ENCODE results near the gene MYBPHL. TPM values are rescaled to one million over a fixed set of nuclear protein-coding genes. Genes with fewer than 3 reads are reported as not detected.

MYBPHL gene
- total RNA-seq, 1 donor from 2014 or later = not detected

DNA sequence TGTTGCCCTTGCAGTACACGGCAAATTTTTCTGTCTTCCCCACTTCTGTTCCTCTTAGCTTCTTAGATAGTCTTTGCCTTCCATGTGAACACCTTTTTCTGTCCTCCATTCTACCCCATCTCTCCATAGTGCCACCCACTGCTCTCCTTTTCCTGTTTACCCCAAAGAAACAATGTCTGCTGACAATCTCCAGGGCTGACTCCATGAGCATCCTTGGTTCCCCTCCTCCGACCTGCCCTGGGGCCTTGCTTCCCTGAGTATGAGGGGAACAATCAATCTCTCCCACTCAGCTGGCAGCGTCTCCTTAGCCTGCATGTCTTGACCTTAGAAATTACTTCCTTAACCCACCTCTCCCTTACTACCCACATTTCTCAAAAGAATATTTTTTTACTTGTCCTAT, 12.3 kb upstream of the MYBPHL start:
- TF ChIP-seq, protein P1, sequence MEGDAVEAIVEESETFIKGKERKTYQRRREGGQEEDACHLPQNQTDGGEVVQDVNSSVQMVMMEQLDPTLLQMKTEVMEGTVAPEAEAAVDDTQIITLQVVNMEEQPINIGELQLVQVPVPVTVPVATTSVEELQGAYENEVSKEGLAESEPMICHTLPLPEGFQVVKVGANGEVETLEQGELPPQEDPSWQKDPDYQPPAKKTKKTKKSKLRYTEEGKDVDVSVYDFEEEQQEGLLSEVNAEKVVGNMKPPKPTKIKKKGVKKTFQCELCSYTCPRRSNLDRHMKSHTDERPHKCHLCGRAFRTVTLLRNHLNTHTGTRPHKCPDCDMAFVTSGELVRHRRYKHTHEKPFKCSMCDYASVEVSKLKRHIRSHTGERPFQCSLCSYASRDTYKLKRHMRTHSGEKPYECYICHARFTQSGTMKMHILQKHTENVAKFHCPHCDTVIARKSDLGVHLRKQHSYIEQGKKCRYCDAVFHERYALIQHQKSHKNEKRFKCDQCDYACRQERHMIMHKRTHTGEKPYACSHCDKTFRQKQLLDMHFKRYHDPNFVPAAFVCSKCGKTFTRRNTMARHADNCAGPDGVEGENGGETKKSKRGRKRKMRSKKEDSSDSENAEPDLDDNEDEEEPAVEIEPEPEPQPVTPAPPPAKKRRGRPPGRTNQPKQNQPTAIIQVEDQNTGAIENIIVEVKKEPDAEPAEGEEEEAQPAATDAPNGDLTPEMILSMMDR (conservative IDR thresholded peaks at IDR 0.05; ENCODE audit: low read depth, low read length) = no peak
- no peak for DNase-seq (ENCODE audit: low read depth)

DNA sequence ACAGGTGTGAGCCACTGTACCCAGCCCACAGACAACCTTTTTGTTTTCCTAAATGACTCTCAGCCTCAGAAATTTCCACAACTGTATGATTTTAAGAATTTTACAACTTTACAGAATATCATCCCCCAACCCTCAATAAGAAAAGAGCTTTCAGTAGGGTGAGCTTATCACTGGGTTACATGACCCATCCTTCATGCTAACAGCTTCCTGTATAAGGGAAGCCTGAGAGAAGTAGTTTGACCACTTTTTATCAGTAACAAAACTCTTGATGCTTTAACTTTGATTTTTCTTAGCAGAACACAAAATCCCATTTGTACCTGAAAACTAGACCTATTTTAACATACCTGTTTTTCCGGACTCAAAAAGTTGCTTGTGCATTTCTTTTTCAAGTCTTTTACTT, 9.7 kb upstream of the MYBPHL start:
- TF ChIP-seq, protein P1 (conservative IDR thresholded peaks at IDR 0.05; ENCODE audit: low read depth, low read length) = no peak
- H3K4me3 ChIP-seq (ENCODE audit: low read depth, low read length) = no peak overlapping the region
- no peak for DNase-seq (ENCODE audit: low read depth)

More for the DNA sequence above, 12.3 kb upstream of the MYBPHL start:
- no peak overlapping the region for H3K4me3 ChIP-seq (ENCODE audit: low read depth, low read length)

DNA sequence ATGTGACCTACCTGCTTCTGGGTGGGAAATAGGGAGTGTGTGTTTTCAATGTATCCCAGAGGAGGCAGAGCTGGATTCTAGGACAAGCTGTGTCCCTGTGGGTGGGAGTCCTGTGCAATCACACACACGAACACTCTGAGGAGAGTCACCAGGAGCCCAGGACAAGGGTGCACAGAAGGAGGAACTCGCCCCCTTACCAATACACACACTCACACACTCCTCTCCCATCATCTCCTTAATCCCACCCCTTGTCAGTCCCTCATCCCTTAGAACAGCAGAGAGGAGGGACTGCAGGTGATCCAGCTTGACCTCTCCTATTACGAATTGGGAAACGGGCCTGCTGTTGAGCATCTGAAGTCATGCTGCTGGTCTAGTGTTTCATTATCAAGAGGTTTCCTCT, 8.5 kb upstream of the MYBPHL start:
- no peak overlapping the region for H3K4me3 ChIP-seq (ENCODE audit: low read depth, low read length)
- TF ChIP-seq, protein P1 (conservative IDR thresholded peaks at IDR 0.05; ENCODE audit: low read depth, low read length) = no peak
- no peak for DNase-seq (ENCODE audit: low read depth)

DNA sequence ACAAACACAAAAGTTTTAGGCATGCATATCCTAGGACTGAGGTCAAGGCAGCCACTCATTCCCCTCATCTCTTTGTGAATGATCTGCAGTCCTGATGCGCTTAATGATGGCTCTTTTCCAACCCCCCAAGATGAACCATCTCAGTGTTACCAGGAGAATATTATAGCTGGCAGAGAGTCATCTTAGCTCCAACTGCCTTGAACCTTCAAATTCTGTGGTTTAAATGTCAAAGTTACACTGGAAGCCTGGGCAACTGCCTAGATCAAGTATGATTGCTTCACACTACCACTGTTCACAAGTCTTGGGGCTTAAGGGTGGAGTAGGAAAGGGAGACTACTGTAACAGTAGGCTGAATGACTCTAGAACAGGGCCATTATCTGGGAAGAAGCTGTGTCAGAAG, 8.0 kb upstream of the MYBPHL start:
- no peak overlapping the region for H3K4me3 ChIP-seq (ENCODE audit: low read depth, low read length)
- TF ChIP-seq, protein P1 (conservative IDR thresholded peaks at IDR 0.05; ENCODE audit: low read depth, low read length) = no peak
- DNase-seq (ENCODE audit: low read depth) = no peak

DNA sequence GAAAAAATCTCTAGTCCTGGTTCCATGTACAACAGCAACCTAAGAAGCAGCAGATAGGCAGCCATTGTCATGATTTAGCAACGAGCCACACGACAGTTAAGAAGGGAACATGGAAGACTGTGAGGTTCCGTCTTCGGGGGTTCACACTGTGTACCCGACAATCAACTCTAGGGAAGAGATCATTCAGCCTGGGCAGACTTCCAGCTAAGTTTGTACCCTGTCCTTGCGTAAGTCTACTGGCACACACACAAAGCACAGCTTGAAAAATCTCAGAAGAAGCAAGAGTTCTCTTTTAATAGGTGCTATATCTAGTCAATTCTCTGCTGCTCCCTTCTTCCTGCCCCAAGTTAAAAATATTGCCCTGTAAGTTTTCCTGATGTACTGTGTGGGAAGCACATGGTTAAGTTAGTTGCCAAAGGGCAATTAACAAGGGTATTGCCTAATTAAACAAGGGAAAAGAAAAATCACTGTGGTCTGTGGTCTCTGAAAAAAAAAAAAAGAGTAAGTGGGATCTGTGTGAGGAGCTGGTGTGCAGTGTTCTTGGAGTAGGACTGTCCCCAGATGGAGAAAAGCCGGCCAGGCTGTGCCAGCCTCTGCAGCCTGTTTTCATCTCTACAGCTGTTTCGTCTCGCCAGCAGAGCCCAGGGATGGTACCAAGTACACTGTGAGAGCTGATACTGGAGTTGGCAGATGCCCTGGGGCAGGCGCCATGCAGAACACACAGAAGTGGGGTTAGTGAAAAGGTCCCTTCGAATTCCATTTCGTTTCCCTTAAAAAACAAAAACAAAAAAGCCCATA, 6.4 kb upstream of the MYBPHL start:
- DNase-seq (ENCODE audit: low read depth) = no peak
- TF ChIP-seq, protein P1 (conservative IDR thresholded peaks at IDR 0.05; ENCODE audit: low read depth, low read length) = no peak
- H3K4me3 ChIP-seq (ENCODE audit: low read depth, low read length) = no peak overlapping the region

DNA sequence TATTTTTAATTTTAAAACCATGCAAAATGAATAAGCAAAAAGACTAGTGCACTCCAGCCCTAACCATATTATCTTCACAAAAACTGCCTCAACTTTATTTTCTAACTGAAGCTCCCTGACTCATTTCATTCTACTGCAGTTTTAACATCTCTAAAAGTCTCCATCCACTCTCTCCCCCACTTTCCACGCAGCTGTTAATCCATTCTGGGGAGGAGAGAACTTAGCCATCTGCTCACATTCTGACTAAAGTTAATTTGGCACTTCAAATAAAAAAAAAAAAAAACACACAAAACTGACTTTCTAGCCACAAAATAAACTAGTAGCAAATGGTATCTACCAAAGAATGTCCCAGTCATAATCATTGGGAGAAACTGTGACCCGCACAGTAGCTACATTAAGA, 5.4 kb upstream of the MYBPHL start:
- no peak overlapping the region for H3K4me3 ChIP-seq (ENCODE audit: low read depth, low read length)
- TF ChIP-seq, protein P1 (conservative IDR thresholded peaks at IDR 0.05; ENCODE audit: low read depth, low read length) = no peak
- DNase-seq (ENCODE audit: low read depth) = no peak

DNA sequence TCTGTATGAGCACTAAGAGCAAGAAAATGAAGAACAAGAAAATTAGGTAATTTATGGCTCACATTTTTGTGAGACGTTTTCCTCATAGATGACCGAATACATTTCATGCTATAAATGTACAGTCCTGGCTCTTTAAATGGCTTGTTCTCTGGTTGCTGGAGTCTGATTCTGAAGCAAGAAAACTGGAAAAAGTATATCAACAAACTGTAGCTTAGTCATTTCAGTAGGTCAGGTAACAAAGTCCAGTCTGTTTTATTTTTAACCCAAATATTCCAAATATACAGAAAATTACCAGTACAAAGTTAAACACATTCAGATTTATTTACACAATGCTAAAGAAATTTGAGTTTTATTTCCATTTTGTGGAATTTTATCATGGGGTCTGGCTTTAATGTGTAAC, 2.5 kb upstream of the MYBPHL start:
- TF ChIP-seq, protein P1 (conservative IDR thresholded peaks at IDR 0.05; ENCODE audit: low read depth, low read length) = no peak
- no peak overlapping the region for H3K4me3 ChIP-seq (ENCODE audit: low read depth, low read length)
- DNase-seq (ENCODE audit: low read depth) = no peak

Measured in epithelial cell of proximal tubule (primary cell).